ENCODE measurements around the gene CCBE1.

Gene CCBE1

DNA sequence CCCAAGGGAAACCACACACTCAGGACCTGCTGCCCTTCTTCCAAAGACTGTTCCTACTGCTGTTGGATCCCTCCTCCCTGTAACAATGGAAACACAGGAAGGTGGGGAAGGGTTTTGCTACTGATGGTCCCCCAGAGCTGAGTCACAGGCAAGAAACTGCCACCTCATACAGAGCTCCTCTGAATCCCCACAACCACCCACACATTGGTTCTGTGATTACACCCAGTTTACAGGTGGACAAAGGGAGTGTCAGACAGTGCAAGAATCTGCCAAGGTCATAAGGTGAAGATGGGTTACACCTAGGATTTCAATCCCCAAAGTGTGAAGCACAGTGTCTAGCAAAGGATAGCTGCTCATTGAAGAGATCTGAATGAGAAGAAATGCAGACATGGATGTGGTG lies 196.5 kb downstream of the CCBE1 start:
- DNase-seq = no peak

DNA sequence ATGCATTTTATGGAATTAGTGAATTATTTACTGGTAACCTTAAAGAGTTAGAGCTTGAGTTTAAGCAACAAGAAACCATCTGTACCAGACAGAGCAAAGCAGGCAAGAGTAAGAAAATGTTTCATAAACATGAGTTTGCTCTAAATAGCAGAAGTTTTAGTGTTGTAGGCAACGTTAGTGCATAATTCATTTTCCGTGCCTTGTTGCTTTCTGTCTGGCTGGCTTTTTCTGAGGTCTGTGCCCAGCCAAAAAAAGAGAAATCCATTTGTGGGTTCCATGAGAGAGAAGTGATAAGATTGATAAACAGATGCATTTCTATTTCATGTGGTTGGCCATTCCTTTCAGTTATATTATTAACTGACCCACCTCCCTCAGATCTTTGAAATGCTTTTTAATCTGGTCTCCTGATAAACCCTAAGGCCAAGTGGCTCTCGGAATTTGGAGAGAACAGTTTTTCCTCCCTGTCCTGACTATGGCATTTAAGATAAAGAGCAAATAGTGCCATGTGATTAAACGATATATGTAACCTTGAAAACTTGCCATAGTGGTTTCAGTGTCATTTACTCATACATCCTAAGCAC lies 198.6 kb downstream of the CCBE1 start:
- no peak for DNase-seq

GRCh38 chr18:59492756-59493421 lies 204.3 kb downstream of the CCBE1 start:
- DNase-seq = no peak

GRCh38 chr18:59488899-59489298 lies 208.3 kb downstream of the CCBE1 start:
- no peak for DNase-seq

- DNase-seq = no peak
These were observed 211.8 kb downstream of the CCBE1 start for GRCh38 chr18:59485382-59485781.

- no peak for DNase-seq
These were observed 212.5 kb downstream of the CCBE1 start for GRCh38 chr18:59484561-59485328.

GRCh38 chr18:59484131-59484530 lies 213.1 kb downstream of the CCBE1 start:
- no peak for DNase-seq

DNA sequence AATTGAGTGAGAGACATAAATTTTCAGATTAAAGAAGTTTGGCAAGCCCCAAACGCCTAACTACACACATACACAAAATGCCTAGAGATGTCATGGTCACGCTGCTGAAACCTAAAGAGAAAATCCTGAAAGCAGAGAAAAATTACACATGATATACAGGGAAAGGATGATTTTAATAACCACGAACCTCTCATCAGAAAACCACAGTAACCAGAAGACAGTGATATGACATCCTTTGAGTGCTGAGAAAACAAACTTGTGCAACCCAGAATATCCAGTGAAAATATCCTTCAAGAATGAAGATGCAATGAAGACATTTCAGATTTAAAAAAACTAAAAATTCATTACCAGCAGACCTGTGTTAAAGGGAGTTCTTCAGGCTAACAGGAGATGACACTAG lies 215.8 kb downstream of the CCBE1 start:
- DNase-seq = no peak

- DNase-seq = no peak
These were observed 217.4 kb downstream of the CCBE1 start for GRCh38 chr18:59479776-59480175.

DNA sequence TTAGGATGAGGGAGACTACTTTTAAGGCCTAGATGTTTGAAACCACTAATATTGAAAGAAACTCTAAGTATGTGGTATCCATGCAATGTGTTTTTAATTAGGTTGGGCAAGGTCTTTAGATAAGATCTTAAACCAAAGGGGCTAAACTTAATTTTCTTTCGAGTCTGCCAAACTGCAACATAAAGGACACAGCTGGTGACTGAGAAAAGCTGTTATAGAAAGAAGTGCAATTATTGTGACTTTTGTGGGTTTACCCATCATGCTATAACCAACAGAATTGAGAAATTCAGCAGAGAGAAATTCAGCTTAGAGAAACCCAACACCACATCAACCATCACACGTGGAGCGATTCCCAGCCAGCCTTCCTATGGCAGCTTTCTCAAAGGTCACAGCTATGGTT lies 218.6 kb downstream of the CCBE1 start:
- no peak for DNase-seq

- no peak for DNase-seq
These were observed 219.4 kb downstream of the CCBE1 start for GRCh38 chr18:59477849-59478248.

- DNase-seq = no peak
These were observed 226.6 kb downstream of the CCBE1 start for GRCh38 chr18:59470561-59471121.

DNA sequence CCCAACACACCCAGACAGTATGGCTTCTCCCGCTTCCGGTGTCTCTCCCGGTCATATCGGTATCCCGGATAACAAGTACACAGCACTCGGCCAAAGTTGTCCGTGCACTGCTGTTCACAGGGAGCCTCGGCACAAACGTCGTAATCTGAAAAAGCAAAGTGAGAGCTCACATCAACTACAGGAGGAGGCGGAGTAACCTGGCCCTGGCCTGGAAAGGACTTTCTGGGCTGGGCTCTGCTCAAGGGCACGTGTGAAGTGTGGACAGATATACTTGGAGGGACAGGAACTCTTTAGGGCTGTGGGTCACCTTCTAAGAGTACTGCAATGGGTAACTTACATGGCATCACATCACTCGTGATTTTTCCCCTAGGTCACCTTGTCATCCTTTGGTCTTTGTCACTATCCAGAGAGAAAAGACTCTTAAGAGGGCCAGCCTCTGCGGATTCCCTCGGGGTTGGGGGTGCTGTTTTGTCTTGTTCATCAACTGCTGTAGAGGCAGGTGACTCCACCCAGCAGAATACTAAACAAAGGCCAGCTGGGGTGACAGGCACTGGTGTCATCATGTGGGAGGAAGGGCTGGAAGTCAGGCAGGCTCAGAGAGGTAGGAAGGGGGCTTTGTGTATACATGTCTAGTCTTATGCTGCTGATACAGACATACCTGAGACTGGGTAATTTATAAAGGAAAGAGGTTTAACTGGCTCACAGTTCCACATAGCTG lies 227.6 kb downstream of the CCBE1 start:
- DNase-seq = no peak

DNA sequence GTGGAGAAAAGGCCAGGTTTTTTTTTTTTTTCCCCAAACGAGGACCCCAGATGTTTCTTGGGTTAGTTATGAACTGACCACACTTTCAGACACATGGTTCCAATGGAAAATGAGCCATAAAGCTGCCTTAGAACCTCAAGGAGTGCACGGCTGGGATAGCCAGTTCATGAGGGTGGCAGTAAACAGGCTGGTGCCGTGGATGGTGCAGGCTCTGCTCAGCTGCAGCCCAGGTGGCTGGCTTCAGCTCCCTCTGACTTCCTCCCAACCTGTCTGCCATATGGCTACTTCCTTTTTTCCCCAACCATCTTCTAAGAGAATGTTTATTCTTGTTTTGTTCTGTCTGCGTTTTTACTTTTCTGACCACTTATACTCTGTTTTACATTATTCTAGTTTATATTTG lies 228.4 kb downstream of the CCBE1 start:
- DNase-seq = no peak

- DNase-seq = no peak
These were observed 229.7 kb downstream of the CCBE1 start for GRCh38 chr18:59467497-59467896.

GRCh38 chr18:59466980-59467379 lies 230.2 kb downstream of the CCBE1 start:
- no peak for DNase-seq

GRCh38 chr18:59464486-59464885 lies 232.7 kb downstream of the CCBE1 start:
- no peak for DNase-seq

- DNase-seq = no peak
These were observed 236.1 kb downstream of the CCBE1 start for GRCh38 chr18:59461171-59461570.

DNA sequence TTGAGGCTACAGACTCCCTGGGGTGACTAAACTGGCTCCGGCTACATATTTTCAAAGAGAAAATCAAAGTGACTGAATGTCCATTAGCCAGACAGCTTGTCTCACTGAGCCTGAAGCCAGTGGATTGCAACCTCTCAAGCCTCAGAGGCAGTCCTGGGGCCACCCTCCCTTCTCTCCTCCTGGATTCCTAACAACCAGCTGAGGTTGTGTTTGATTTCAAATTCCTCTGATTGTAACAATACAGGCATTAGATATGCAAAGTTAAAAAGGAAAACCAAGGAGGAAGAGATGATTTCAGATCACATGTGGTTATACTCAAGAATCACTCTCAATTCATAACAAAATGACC lies 237.2 kb downstream of the CCBE1 start:
- no peak for DNase-seq

DNA sequence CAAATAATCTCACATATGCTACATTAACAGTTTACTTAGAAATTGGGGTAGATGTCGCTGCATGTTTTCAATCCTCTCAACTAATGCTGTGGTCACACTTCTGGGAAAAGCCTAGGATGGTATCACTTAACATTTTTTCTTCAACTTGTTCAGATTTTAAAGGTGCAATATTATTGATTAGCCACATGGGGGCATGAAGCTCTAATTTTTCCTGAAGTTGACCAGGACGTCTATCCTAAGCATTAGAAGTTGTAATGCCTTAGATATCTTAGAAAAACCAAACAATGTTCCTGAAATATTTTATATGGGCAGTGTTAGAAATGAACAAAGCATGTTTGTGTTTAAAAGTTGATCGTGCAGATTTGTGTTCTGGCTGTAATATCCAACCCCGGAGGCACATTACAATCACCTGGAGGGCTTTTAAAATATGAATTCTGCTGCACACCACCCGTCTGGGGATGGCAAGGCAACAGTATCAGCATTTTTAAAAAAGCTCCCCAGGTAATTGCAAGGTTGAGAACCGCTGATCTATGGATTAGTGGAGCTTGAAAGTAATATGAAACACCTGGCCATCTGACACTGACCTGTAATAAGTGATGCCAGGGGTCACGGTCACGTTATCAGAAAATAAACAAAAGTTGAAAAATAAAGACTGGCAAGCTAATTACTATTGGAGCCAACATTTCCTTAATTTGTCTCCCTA lies 237.7 kb downstream of the CCBE1 start:
- no peak for DNase-seq

DNA sequence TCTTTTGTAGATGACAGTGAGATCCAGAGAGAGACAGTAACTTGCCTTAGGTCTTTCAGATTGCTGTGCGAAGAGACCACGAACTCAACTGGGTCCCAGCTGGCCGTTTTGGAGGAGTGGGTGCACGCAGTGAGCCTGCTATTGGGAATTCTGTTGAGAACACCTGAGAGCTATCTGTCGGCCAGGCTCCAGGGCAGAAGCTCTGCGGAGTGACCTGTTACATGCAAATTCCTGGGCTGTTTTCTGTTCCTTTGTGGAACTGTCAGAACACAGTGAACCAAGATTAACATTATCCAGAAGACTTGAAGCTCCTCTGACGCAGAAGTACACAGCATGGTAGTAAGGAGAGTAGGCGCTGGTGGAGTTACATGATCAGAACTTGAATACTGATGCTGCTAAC lies 238.6 kb downstream of the CCBE1 start:
- no peak for DNase-seq

All from nucleus accumbens (tissue), 56 donors.